ENCODE results near the gene PRKG1.

DNA sequence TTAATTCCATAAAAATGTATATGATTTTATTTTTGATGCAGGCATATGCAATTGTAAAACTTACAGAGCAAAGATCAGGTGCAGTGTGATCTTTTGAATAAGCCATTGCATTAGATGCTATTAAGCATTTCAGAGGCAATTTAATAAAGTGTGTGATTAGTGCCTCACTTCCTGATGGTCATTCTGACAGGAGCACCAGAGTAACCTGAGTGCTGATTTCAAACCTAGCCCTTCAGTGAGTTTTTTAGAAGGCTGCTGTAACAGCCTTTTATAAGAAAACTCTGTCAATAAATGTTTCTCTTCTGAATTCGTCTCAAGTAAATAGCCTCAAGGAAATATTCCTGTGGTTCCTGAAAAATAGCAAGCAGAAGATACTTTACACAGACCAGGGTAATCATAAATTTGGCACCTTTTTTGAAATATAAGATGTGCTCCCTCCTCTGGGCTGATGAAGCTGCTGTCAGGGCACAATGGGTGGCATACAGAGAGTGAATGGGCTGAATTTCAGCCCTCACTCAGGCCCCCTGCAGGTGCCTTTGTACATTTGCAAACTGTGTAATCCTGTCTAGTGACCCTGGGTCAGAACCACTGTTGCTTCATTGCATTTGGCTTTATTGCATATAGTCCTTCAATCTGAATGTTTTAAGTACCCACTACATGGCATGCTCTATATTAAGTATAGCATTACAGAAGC lies 818.8 kb downstream of the PRKG1 start:
- TF ChIP-seq EZH2 (IDR thresholded peaks at IDR 0.05; ENCODE audit: insufficient read depth, poor library complexity, severe bottlenecking): no peak
- no peak for TF ChIP-seq EZH2phosphoT487 (IDR thresholded peaks at IDR 0.05; ENCODE audit: insufficient read depth, low read depth)

Data from GM23248 (cell line).